H9 (cell line): Measurements from ENCODE around the gene GALNS. TPM values are rescaled to one million over a fixed set of nuclear protein-coding genes. Genes with fewer than 3 reads are reported as not detected.

Experiments used
- DNase-seq: peaks from one replicate; pipeline ENCODE4 v3.0.0-alpha.2; 2017
- H2AFZ ChIP-seq: one replicate; pipeline ENCODE4 v1.6.1; 2013; ENCODE audit warnings: mild to moderate bottlenecking, low read length, control low read depth, moderate library complexity
- H2AK5ac ChIP-seq: 2 replicates; pipeline ENCODE4 v1.6.1; 2013; ENCODE audit warnings: low read length, control low read depth, mixed read lengths; ENCODE audit not compliant: insufficient read length
- H2BK120ac ChIP-seq: one replicate; pipeline ENCODE4 v1.6.1; 2013; ENCODE audit warnings: low read depth, mild to moderate bottlenecking, low read length, control low read depth, inconsistent platforms; ENCODE audit not compliant: poor library complexity, severe bottlenecking
- H2BK12ac ChIP-seq: 2 replicates; pipeline ENCODE4 v1.6.1; 2013; ENCODE audit warnings: low read length, control low read depth, mixed read lengths, low read depth; ENCODE audit not compliant: insufficient read length
- H2BK15ac ChIP-seq: 2 replicates; pipeline ENCODE4 v1.6.1; 2013; ENCODE audit warnings: low read depth, low read length, control low read depth
- H2BK20ac ChIP-seq: one replicate; pipeline ENCODE4 v1.6.1; 2013; ENCODE audit warnings: low read depth, mild to moderate bottlenecking, low read length, control low read depth, inconsistent platforms; ENCODE audit not compliant: poor library complexity, severe bottlenecking
- H2BK5ac ChIP-seq: 2 replicates; pipeline ENCODE4 v1.6.1; 2013; ENCODE audit warnings: low read length, control low read depth, mixed read lengths; ENCODE audit not compliant: insufficient read length
- H3K14ac ChIP-seq: 2 replicates; pipeline ENCODE4 v1.6.1; 2013; ENCODE audit warnings: low read length, control low read depth; ENCODE audit not compliant: insufficient read depth
- H3K18ac ChIP-seq: 2 replicates; pipeline ENCODE4 v1.6.1; 2013; ENCODE audit warnings: low read depth, mild to moderate bottlenecking, mixed read lengths, low read length, control low read depth; ENCODE audit not compliant: insufficient read length
- H3K23ac ChIP-seq: 2 replicates; pipeline ENCODE4 v1.6.1; 2013; ENCODE audit warnings: low read length, control low read depth, mixed read lengths, low read depth; ENCODE audit not compliant: insufficient read length
- H3K23me2 ChIP-seq: 2 replicates; pipeline ENCODE4 v1.6.1; 2013; ENCODE audit warnings: low read depth, mild to moderate bottlenecking, mixed read lengths, low read length, control low read depth; ENCODE audit not compliant: insufficient read length, poor library complexity, severe bottlenecking
- H3K27ac ChIP-seq: 2 replicates; pipeline ENCODE4 v1.5.1; 2013; ENCODE audit warnings: low read length, control low read depth, mixed read lengths, low read depth; ENCODE audit not compliant: insufficient read length
- H3K27me3 ChIP-seq: 2 replicates; pipeline ENCODE4 v1.6.1; 2013; ENCODE audit warnings: low read length, control low read depth, inconsistent platforms; ENCODE audit not compliant: insufficient read depth
- H3K4ac ChIP-seq: 2 replicates; pipeline ENCODE4 v1.6.1; 2013; ENCODE audit warnings: low read depth, mild to moderate bottlenecking, control low read depth, inconsistent platforms, low read length, moderate library complexity
- H3K4me1 ChIP-seq: 2 replicates; pipeline ENCODE4 v1.6.1; 2013; ENCODE audit warnings: low read length, control low read depth, inconsistent platforms; ENCODE audit not compliant: insufficient read depth
- H3K4me2 ChIP-seq: 2 replicates; pipeline ENCODE4 v1.6.1; 2013; ENCODE audit warnings: low read length, control low read depth, mixed read lengths; ENCODE audit not compliant: insufficient read length, insufficient read depth
- H3K56ac ChIP-seq: 2 replicates; pipeline ENCODE4 v1.6.1; 2013; ENCODE audit warnings: low read depth, mild to moderate bottlenecking, mixed read lengths, low read length, control low read depth; ENCODE audit not compliant: insufficient read length
- H3K79me1 ChIP-seq: 2 replicates; pipeline ENCODE4 v1.6.1; 2013; ENCODE audit warnings: low read depth, mild to moderate bottlenecking, moderate library complexity, low read length, control low read depth, inconsistent platforms; ENCODE audit not compliant: insufficient read depth, poor library complexity, severe bottlenecking
- H3K79me2 ChIP-seq: 2 replicates; pipeline ENCODE4 v1.6.1; 2013; ENCODE audit warnings: low read length, control low read depth, inconsistent platforms; ENCODE audit not compliant: insufficient read depth
- H3K9ac ChIP-seq: 2 replicates; pipeline ENCODE4 v1.6.1; 2013; ENCODE audit warnings: low read length, control low read depth, mixed read lengths; ENCODE audit not compliant: insufficient read length; ENCODE audit errors: extremely low read depth
- H3K9me3 ChIP-seq: one replicate; pipeline ENCODE4 v1.6.1; 2013; ENCODE audit warnings: low read depth, low read length, inconsistent platforms; ENCODE audit not compliant: control insufficient read depth
- H3T11ph ChIP-seq: one replicate; pipeline ENCODE4 v1.6.1; 2013; ENCODE audit warnings: mild to moderate bottlenecking, low read length, control low read depth, inconsistent platforms
- H4K20me1 ChIP-seq: one replicate; pipeline ENCODE4 v1.6.1; 2013; ENCODE audit not compliant: control insufficient read depth, insufficient read length, insufficient read depth
- H4K5ac ChIP-seq: 2 replicates; pipeline ENCODE4 v1.6.1; 2013; ENCODE audit warnings: low read depth, mild to moderate bottlenecking, mixed read lengths, low read length, control low read depth; ENCODE audit not compliant: insufficient read length
- H4K8ac ChIP-seq: replicated peaks from 2 replicates; pipeline ENCODE4 v1.6.1; 2013; ENCODE audit warnings: low read length, control low read depth, mixed read lengths, low read depth; ENCODE audit not compliant: insufficient read length
- H4K91ac ChIP-seq: 2 replicates; pipeline ENCODE4 v1.6.1; 2013; ENCODE audit warnings: low read depth, mild to moderate bottlenecking, moderate library complexity, mixed read lengths, low read length, control low read depth; ENCODE audit not compliant: insufficient read length
- H3K27ac Mint-ChIP-seq, 3 experiments: 2 replicates in 2 of 3; 3 replicates in 1 of 3; pipeline ENCODE4 v1.8.0; 2020 to 2021; ENCODE audit warnings: mixed read lengths in 3 of 3, mild to moderate bottlenecking in 1 of 3, moderate library complexity in 1 of 3
- H3K27me3 Mint-ChIP-seq: 2 replicates; pipeline ENCODE4 v1.8.0; 2021; ENCODE audit warnings: low read depth, mild to moderate bottlenecking, moderate library complexity, mixed read lengths
- H3K36me3 Mint-ChIP-seq, 3 experiments: 2 replicates in 2 of 3; 3 replicates in 1 of 3; pipeline ENCODE4 v1.8.0; 2020 to 2021; ENCODE audit warnings: low read depth in 3 of 3, mixed read lengths in 3 of 3; ENCODE audit not compliant: insufficient read depth in 1 of 3
- H3K4me1 Mint-ChIP-seq, 2 experiments: 2 replicates each; pipeline ENCODE4 v1.8.0; 2020; ENCODE audit warnings: mixed read lengths in 2 of 2
- H3K4me3 Mint-ChIP-seq, 2 experiments: 2 replicates in 1 of 2; 3 replicates in 1 of 2; pipeline ENCODE4 v1.8.0; 2020 to 2021; ENCODE audit warnings: mild to moderate bottlenecking in 2 of 2, mixed read lengths in 2 of 2, moderate library complexity in 1 of 2
- H3K9me3 Mint-ChIP-seq, 2 experiments: 2 replicates in 1 of 2; 3 replicates in 1 of 2; pipeline ENCODE4 v1.8.0; 2020; ENCODE audit warnings: mild to moderate bottlenecking in 2 of 2, mixed read lengths in 2 of 2, moderate library complexity in 1 of 2
- WGBS: extraction: QIAGEN DNeasy Blood & Tissue Kit; methylation state at CpG from one replicate; pipeline ENCODE4 v1.1.7; 2013; ENCODE audit warnings: missing lambda C conversion rate, low lambda C conversion rate, mixed read lengths; ENCODE audit not compliant: insufficient read length; ENCODE audit errors: extremely low coverage; 5-methylcytosine and 5-hydroxymethylcytosine counted together
- total RNA-seq: library from RNA; stranded (reverse); gene quantifications from 2 replicates; pipeline ENCODE4 v1.2.1, GENCODE V29; 2021
- TF ChIP-seq, protein P1 (sequence below): fragments of 200-600 bp; sonication (generic); conservative IDR thresholded peaks from 3 replicates; pipeline ENCODE4 v1.8.0; 2021; ENCODE audit warnings: antibody characterized with exemption, mild to moderate bottlenecking

GALNS gene
- total RNA-seq, 1 experiment from 2014 or later = 20.3 TPM

- H2BK5ac ChIP-seq = no peak overlapping the region
- H3K23me2 ChIP-seq = no peaks in the 10 kb centered on the region
- H3K79me2 ChIP-seq = no peaks in the 10 kb centered on the region; the same call in 1 of the 2 replicates
- H3K56ac ChIP-seq = no peak overlapping the region
- no peak overlapping the region for H2BK120ac ChIP-seq
- no peak overlapping the region for H2BK12ac ChIP-seq
- Mint-ChIP-seq H3K27ac (peak overlapping the region in 2 of 3 experiments; percentile 74 to 78; a peak in 1 of 7 replicates), H3K36me3 (no peaks in the 10 kb centered on the region), H3K4me1 (peaks cover 25 to 56% of the 10 kb centered on the region in 2 experiments), H3K4me3 (peak overlapping the region in 1 of 2 experiments; percentile 39; a peak in 2 of 5 replicates), H3K9me3 (no peaks in the 10 kb centered on the region), H3K27me3 (no peaks in the 10 kb centered on the region)
- no peak overlapping the region; the same call in 1 of the 2 replicates for H3K14ac ChIP-seq
- H4K91ac ChIP-seq = no peak overlapping the region
- no peaks in the 10 kb centered on the region for H3K4me1 ChIP-seq
- H3K23ac ChIP-seq = no peak overlapping the region
- no peak overlapping the region for H2AFZ ChIP-seq
- H3K4ac ChIP-seq = no peak overlapping the region
- H3K4me2 ChIP-seq = no peak overlapping the region
- no peak overlapping the region for H3K27ac ChIP-seq
- no peaks in the 10 kb centered on the region for H3K9me3 ChIP-seq
- H3K9ac ChIP-seq = no peak overlapping the region
- no peak overlapping the region for H3T11ph ChIP-seq
- H4K8ac ChIP-seq = no peak overlapping the region
- no peak overlapping the region for H2BK15ac ChIP-seq
- peak; percentile 93 for DNase-seq
- H2AK5ac ChIP-seq = no peak overlapping the region
- H3K27me3 ChIP-seq = no peaks in the 10 kb centered on the region
- no peaks in the 10 kb centered on the region for H4K20me1 ChIP-seq
- no peaks in the 10 kb centered on the region for H3K79me1 ChIP-seq
- TF ChIP-seq, protein P1, sequence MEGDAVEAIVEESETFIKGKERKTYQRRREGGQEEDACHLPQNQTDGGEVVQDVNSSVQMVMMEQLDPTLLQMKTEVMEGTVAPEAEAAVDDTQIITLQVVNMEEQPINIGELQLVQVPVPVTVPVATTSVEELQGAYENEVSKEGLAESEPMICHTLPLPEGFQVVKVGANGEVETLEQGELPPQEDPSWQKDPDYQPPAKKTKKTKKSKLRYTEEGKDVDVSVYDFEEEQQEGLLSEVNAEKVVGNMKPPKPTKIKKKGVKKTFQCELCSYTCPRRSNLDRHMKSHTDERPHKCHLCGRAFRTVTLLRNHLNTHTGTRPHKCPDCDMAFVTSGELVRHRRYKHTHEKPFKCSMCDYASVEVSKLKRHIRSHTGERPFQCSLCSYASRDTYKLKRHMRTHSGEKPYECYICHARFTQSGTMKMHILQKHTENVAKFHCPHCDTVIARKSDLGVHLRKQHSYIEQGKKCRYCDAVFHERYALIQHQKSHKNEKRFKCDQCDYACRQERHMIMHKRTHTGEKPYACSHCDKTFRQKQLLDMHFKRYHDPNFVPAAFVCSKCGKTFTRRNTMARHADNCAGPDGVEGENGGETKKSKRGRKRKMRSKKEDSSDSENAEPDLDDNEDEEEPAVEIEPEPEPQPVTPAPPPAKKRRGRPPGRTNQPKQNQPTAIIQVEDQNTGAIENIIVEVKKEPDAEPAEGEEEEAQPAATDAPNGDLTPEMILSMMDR = no peak
- no peak overlapping the region for H3K18ac ChIP-seq
- no CpG with 5 or more reads among the region's 30 CpGs for WGBS
- no peak overlapping the region for H2BK20ac ChIP-seq
- no peak overlapping the region for H4K5ac ChIP-seq
These were observed 86.9 kb downstream of the GALNS start for GRCh38 chr16:88769617-88770460.
